Lung (tissue), 12 donors: ENCODE data around the gene MAPKAPK2. TPM values are rescaled to one million over a fixed set of nuclear protein-coding genes. Genes with fewer than 3 reads are reported as not detected.
"Not testable (repeated sequence)": the region's sequence is repeated elsewhere in the genome, so short reads cannot be mapped to it uniquely, and the experiment has no call there.

Experiments
- ATAC-seq: fragments of 200-7000 bp; cut with Tn5 transposase; one replicate; pipeline ENCODE4 v1.9.1; 2020; ENCODE audit warnings: moderate number of reproducible peaks; ENCODE audit not compliant: insufficient read depth, low FRiP score
- DNase-seq, 3 donors: peaks; one replicate each; pipeline ENCODE4 v3.0.0-alpha.2; 2013 to 2017
- H3K27ac ChIP-seq, 2 donors: one replicate each; pipeline ENCODE4 v1.5.1; 2013; ENCODE audit warnings: mild to moderate bottlenecking in 2 of 2, moderate library complexity in 2 of 2, control low read depth in 1 of 2, inconsistent platforms in 1 of 2, low read depth in 1 of 2, low read length in 1 of 2
- H3K27me3 ChIP-seq, 3 donors: one replicate each; pipeline ENCODE4 v1.5.1; 2013; ENCODE audit warnings: low read length in 2 of 3; ENCODE audit not compliant: control insufficient read depth in 3 of 3, insufficient read depth in 3 of 3
- H3K36me3 ChIP-seq, 4 donors: one replicate each; pipeline ENCODE4 v1.5.1; 2013; ENCODE audit warnings: low read length in 4 of 4, mild to moderate bottlenecking in 1 of 4, moderate library complexity in 1 of 4; ENCODE audit not compliant: control insufficient read depth in 4 of 4, insufficient read depth in 4 of 4
- H3K4me1 ChIP-seq, 5 donors: one replicate each; pipeline ENCODE4 v1.5.1; 2013; ENCODE audit warnings: low read length in 5 of 5, mild to moderate bottlenecking in 2 of 5, moderate library complexity in 1 of 5; ENCODE audit not compliant: control insufficient read depth in 5 of 5, insufficient read depth in 5 of 5
- H3K4me3 ChIP-seq: one replicate; pipeline ENCODE4 v1.5.1; 2013; ENCODE audit warnings: mild to moderate bottlenecking, control low read depth, moderate library complexity
- H3K9ac ChIP-seq, 2 donors: one replicate each; pipeline ENCODE4 v1.5.1; 2013; ENCODE audit warnings: low read length in 2 of 2, control low read depth in 1 of 2; ENCODE audit not compliant: insufficient read depth in 1 of 2
- H3K9me3 ChIP-seq, 4 donors: one replicate each; pipeline ENCODE4 v1.5.1; 2013; ENCODE audit warnings: low read length in 3 of 4, mild to moderate bottlenecking in 1 of 4, moderate library complexity in 1 of 4; ENCODE audit not compliant: control insufficient read depth in 4 of 4, insufficient read depth in 3 of 4
- WGBS, 2 donors: extraction: QIAGEN DNeasy Blood & Tissue Kit; methylation state at CpG; one replicate each; pipeline ENCODE4 v1.1.7; 2013; 5-methylcytosine and 5-hydroxymethylcytosine counted together
- polyA plus RNA-seq, 2 donors: library from polyadenylated mRNA; stranded (reverse); fragments of 200-250 nt; gene quantifications; one replicate each; pipeline ENCODE4 v1.2.1, GENCODE V29; 2013
- total RNA-seq, 2 donors: library from RNA; depleted of rRNA in 1 of 2; stranded (reverse); fragments of >200 nt in 1 of 2; gene quantifications; one replicate each; pipeline ENCODE4 v1.2.1, GENCODE V29; 2014 to 2021
- TF ChIP-seq, protein P1 (sequence below): IDR thresholded peaks from 2 replicates; pipeline ENCODE4 v1.5.1; 2012; ENCODE audit warnings: mild to moderate bottlenecking; ENCODE audit errors: control extremely low read depth, extremely low read depth
- donor health status: control.
- donor health status: control.
- donor health status: Bipolar disorder and iron deficiency.
- donor health status: healthy.
- donor health status: DM: yes; HTN: yes; CAD: no.

Gene MAPKAPK2
- total and polyA plus RNA-seq, 4 donors = 35.8 to 116 (median 75.1) TPM

DNA sequence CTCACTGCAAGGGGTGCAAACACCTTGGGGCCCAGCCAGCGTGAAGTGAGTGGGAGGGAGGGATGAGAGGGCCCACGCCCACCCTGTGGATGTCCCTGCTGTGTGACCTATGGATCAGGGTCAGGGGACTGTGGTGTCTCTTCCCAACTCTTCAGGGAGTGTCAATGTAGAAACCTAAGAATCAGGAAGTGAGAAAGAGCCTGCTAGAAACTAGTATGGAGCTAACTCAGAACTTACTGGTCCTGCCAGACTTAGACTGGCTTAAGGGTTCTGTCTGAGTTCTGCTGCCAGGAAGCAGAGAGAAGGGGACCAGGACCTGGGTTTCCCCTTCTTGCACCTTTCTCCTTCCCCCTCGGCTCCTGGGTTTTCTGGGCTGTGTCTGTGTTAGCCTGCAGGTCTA lies 89.4 kb downstream of the MAPKAPK2 start:
- no peak overlapping the region for H3K27ac ChIP-seq
- H3K4me1 ChIP-seq = no peaks in the 10 kb centered on the region
- 68 to 71% methylated on average over 3 of the region's 3 CpGs for WGBS, 2 donors
- TF ChIP-seq, protein P1, sequence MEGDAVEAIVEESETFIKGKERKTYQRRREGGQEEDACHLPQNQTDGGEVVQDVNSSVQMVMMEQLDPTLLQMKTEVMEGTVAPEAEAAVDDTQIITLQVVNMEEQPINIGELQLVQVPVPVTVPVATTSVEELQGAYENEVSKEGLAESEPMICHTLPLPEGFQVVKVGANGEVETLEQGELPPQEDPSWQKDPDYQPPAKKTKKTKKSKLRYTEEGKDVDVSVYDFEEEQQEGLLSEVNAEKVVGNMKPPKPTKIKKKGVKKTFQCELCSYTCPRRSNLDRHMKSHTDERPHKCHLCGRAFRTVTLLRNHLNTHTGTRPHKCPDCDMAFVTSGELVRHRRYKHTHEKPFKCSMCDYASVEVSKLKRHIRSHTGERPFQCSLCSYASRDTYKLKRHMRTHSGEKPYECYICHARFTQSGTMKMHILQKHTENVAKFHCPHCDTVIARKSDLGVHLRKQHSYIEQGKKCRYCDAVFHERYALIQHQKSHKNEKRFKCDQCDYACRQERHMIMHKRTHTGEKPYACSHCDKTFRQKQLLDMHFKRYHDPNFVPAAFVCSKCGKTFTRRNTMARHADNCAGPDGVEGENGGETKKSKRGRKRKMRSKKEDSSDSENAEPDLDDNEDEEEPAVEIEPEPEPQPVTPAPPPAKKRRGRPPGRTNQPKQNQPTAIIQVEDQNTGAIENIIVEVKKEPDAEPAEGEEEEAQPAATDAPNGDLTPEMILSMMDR = no peak
- no peaks in the 10 kb centered on the region for H3K9me3 ChIP-seq
- H3K36me3 ChIP-seq = no peaks in the 10 kb centered on the region
- no peak for DNase-seq
- H3K9ac ChIP-seq = no peak overlapping the region
- no peaks in the 10 kb centered on the region for H3K27me3 ChIP-seq
- no peak overlapping the region for H3K4me3 ChIP-seq
- no peak for ATAC-seq

DNA sequence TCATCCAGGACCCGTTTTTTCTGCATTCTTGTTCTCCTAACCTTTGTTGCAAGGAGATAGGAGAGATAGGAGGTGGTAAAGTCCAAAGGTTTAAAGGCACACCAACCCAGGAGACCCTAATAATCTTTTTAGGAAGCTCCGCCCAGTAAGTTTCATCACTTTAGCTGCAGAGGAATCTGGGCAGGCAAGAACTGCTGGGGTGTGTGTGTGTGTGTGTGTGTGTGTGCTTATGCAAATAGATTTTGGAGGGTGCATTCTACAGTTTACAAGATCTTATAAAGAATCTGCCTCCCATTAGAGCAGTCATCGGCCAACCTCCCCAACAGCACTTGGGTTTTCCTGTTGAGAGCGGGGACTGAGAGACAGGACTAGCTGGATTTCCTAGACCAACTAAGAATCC lies 91.5 kb downstream of the MAPKAPK2 start:
- no peaks in the 10 kb centered on the region for H3K9me3 ChIP-seq
- no peaks in the 10 kb centered on the region for H3K4me1 ChIP-seq
- H3K27ac ChIP-seq = no peak overlapping the region
- no peak overlapping the region for H3K4me3 ChIP-seq
- WGBS, 2 donors = 65 to 84% methylated on average over 4 of the region's 4 CpGs
- ATAC-seq = no peak
- no peak overlapping the region for H3K9ac ChIP-seq
- H3K27me3 ChIP-seq = no peaks in the 10 kb centered on the region
- DNase-seq = peak; percentile 37 to 73 (median 57)
- TF ChIP-seq, protein P1 = no peak
- H3K36me3 ChIP-seq = no peaks in the 10 kb centered on the region

DNA sequence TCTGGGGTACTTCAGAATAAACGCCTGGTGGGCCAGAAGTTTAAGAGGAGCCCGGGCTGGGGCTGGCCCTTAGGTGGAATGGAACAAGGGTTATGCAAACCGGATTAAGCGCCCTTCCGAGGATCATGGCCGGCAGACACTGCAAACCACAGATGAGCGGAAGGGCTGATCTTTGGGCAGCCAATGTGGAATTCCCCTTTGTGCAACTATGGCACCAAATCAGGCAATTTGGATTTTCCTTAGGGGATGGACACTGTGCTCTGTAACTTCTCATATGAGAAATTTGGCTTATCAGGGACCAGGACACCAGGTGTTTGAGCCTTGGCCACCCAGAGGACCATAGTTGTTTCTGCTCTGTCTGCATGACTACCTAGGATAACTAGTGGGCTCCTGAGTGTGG lies 93.3 kb downstream of the MAPKAPK2 start:
- Histone ChIP-seq H3K4me3 (no peak overlapping the region), H3K9ac (no peak overlapping the region), H3K27ac (no peak overlapping the region), H3K9me3 (no peaks in the 10 kb centered on the region), H3K36me3 (no peaks in the 10 kb centered on the region), H3K4me1 (no peaks in the 10 kb centered on the region), H3K27me3 (no peaks in the 10 kb centered on the region)
- DNase-seq = no peak
- WGBS, 2 donors = 92 to 95% methylated on average over 7 of the region's 7 CpGs
- no peak for ATAC-seq
- TF ChIP-seq, protein P1 = no peak

DNA sequence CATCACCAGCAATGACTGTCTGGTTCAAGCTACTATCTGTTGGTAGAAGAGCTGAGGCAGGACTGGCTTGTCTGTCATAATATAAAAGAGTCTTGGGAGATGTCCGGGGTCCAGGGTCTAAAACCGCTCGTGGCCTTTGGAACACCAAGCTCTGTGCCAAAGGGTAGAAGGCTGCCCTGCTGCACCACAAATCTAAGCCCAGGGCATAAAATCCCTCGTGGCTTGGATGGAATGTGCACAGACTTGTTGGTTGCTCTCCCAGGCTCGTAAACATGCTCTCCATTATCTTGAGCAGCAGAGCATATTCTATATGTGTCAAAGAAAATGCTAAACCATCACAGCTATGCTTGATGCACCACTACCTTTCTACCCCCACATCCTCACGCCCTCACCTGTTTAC lies 94.2 kb downstream of the MAPKAPK2 start:
- not testable (repeated sequence) for H3K27me3 ChIP-seq, H3K4me1 ChIP-seq, ATAC-seq, DNase-seq, H3K27ac ChIP-seq, H3K4me3 ChIP-seq, H3K9me3 ChIP-seq, H3K36me3 ChIP-seq, H3K9ac ChIP-seq
- WGBS, 2 donors = 87 to 88% methylated on average over 6 of the region's 6 CpGs
